H7 (cell line): ENCODE data around the gene PAM16. TPM values are rescaled to one million over a fixed set of nuclear protein-coding genes. Genes with fewer than 3 reads are reported as not detected.
"Not testable (repeated sequence)": the region's sequence is repeated elsewhere in the genome, so short reads cannot be mapped to it uniquely, and the experiment has no call there.

Source experiments
- DNase-seq: peaks from one replicate; pipeline ENCODE4 v3.0.0; 2012
- H3K27me3 ChIP-seq: 2 replicates; pipeline ENCODE4 v1.6.0; 2011; ENCODE audit warnings: mild to moderate bottlenecking, low read length; ENCODE audit not compliant: control insufficient read depth, insufficient read depth
- H3K36me3 ChIP-seq: replicated peaks from 2 replicates; pipeline ENCODE4 v1.5.1; 2011; ENCODE audit warnings: low read length; ENCODE audit not compliant: control insufficient read depth, insufficient read depth
- H3K4me3 ChIP-seq: 2 replicates; pipeline ENCODE4 v1.5.1; 2011; ENCODE audit warnings: low read depth, mild to moderate bottlenecking, control low read depth, low read length, moderate library complexity; ENCODE audit not compliant: insufficient read depth
- total RNA-seq: library from RNA; depleted of rRNA; stranded (reverse); fragments of >200 nt; shearing (Covaris generic); gene quantifications from 2 replicates; pipeline ENCODE4 v1.2.3, GENCODE V29; 2014

The PAM16 gene
- total RNA-seq, 1 experiment from 2014 or later, result 115 TPM

- no peaks in the 10 kb centered on the region for H3K27me3 ChIP-seq
- H3K36me3 ChIP-seq, result peaks cover 10% of the 10 kb centered on the region
- no peak for DNase-seq
- no peak overlapping the region for H3K4me3 ChIP-seq
These were observed 8.0 kb downstream of the PAM16 start for GRCh38 chr16:4342866-4343744.

- H3K4me3 ChIP-seq, result no peak overlapping the region
- H3K36me3 ChIP-seq, result peaks cover 8% of the 10 kb centered on the region
- DNase-seq, result no peak
- H3K27me3 ChIP-seq, result no peaks in the 10 kb centered on the region
These were observed 9.9 kb downstream of the PAM16 start for GRCh38 chr16:4341250-4341649.

- Histone ChIP-seq H3K4me3 (no peak overlapping the region), H3K27me3 (no peaks in the 10 kb centered on the region), H3K36me3 (peaks cover 7% of the 10 kb centered on the region)
- no peak for DNase-seq
These were observed 10.7 kb downstream of the PAM16 start for GRCh38 chr16:4340443-4340842.

- DNase-seq, result no peak
- H3K36me3 ChIP-seq, result peaks cover 7% of the 10 kb centered on the region
- H3K4me3 ChIP-seq, result no peak overlapping the region
- H3K27me3 ChIP-seq, result no peaks in the 10 kb centered on the region
These were observed 11.2 kb downstream of the PAM16 start for GRCh38 chr16:4339909-4340308.

GRCh38 chr16:4339455-4339854 is 11.7 kb downstream of the PAM16 start:
- no peak overlapping the region for H3K4me3 ChIP-seq
- no peaks in the 10 kb centered on the region for H3K27me3 ChIP-seq
- H3K36me3 ChIP-seq, result peaks cover 7% of the 10 kb centered on the region
- no peak for DNase-seq

- peaks cover 7% of the 10 kb centered on the region for H3K36me3 ChIP-seq
- DNase-seq, result no peak
- H3K4me3 ChIP-seq, result no peak overlapping the region
- H3K27me3 ChIP-seq, result no peaks in the 10 kb centered on the region
These were observed 12.3 kb downstream of the PAM16 start for GRCh38 chr16:4338712-4339299.

- H3K4me3 ChIP-seq, result no peak overlapping the region
- DNase-seq, result peak; percentile 71
- no peaks in the 10 kb centered on the region for H3K27me3 ChIP-seq
- H3K36me3 ChIP-seq, result peaks cover 9% of the 10 kb centered on the region
These were observed 13.0 kb downstream of the PAM16 start for GRCh38 chr16:4338125-4338582.

GRCh38 chr16:4337540-4338088 is 13.5 kb downstream of the PAM16 start:
- peaks cover 9% of the 10 kb centered on the region for H3K36me3 ChIP-seq
- H3K4me3 ChIP-seq, result no peak overlapping the region
- peak; percentile 70 for DNase-seq
- H3K27me3 ChIP-seq, result no peaks in the 10 kb centered on the region

GRCh38 chr16:4336701-4337539 is 14.2 kb downstream of the PAM16 start:
- Histone ChIP-seq H3K4me3 (no peak overlapping the region), H3K27me3 (no peaks in the 10 kb centered on the region), H3K36me3 (peaks cover 9% of the 10 kb centered on the region)
- no peak for DNase-seq

- Histone ChIP-seq H3K4me3 (no peak overlapping the region), H3K27me3 (no peaks in the 10 kb centered on the region), H3K36me3 (peaks cover 2% of the 10 kb centered on the region)
- DNase-seq, result no peak
These were observed 16.2 kb downstream of the PAM16 start for GRCh38 chr16:4334724-4335495.

GRCh38 chr16:4333714-4334113 is 17.4 kb downstream of the PAM16 start:
- not testable (repeated sequence) for H3K27me3 ChIP-seq, H3K36me3 ChIP-seq, DNase-seq, H3K4me3 ChIP-seq

- Histone ChIP-seq H3K36me3 (peaks cover 2% of the 10 kb centered on the region), H3K4me3 (no peak overlapping the region), H3K27me3 (no peaks in the 10 kb centered on the region)
- DNase-seq, result no peak
These were observed 17.8 kb downstream of the PAM16 start for GRCh38 chr16:4333308-4333638.

GRCh38 chr16:4332623-4333307 is 18.4 kb downstream of the PAM16 start:
- Histone ChIP-seq H3K27me3 (no peaks in the 10 kb centered on the region), H3K4me3 (no peak overlapping the region), H3K36me3 (peaks cover 2% of the 10 kb centered on the region)
- no peak for DNase-seq
